Measurements from ENCODE around the gene WDR49.

GRCh38 chr3:167467848-167468611, 185.7 kb downstream of the WDR49 start:
- no peak for TF ChIP-seq CTCF (IDR thresholded peaks at IDR 0.05)
- TF ChIP-seq POLR2A (IDR thresholded peaks at IDR 0.05): no peak

Measured in vagina (tissue), 2 donors.